SIG-M5 treated with dmso at 0.1 percent for 504 hours (cell line): ENCODE measurements around the gene TMEM141.

Source experiments
- DNase-seq: peaks from one replicate; lab custom pipeline; 2025; ENCODE audit not compliant: unreplicated experiment; lab: John Stamatoyannopoulos, UW

TMEM141 gene

DNA sequence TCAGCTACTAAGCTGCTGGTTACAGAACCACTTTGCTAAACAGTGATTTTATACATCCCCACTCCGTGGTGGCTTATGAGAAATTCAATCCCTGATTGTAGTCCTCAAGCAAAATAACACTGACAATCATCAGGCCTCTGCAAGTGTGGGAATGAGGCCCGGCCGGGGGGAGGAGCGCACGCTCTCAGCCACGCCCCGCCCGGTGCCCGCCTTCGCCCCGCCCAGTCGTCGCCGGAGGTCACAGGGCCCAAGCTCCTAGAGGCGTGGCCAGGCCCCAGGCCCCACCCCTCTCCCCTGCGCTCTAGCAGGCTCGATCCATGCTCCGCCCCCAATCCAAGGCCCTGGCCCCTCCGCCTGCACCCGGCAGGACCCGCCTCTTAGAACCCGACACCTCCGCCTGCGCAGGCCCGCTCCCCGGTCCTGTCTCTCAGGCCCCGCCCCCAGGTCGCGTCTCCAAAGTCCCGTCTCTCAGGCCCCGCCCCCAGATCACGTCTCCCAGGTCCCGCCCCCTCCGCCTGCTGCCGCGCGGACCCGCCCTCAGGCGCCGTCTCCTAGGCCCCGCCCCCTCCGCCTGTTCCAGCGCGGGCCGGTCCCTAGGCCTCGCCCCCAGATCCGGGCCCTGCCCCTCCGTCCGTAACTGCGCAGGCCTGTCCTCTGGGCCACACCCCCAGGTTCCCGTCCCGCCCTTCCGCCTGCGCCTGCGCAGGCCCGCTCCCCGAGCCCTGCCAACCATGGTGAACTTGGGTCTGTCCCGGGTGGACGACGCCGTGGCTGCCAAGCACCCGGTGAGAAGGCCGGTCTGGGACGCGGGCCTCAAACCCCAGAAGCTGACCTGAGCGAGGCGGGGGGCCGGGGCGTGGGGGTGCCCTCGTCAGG, at the start of gene TMEM141:
TMEM141 (plus strand) TSS at position 705 of the 876 bp plus-strand sequence; CDS start at position 732, 27 bp downstream.
- DNase-seq, result peak; percentile 96

DNA sequence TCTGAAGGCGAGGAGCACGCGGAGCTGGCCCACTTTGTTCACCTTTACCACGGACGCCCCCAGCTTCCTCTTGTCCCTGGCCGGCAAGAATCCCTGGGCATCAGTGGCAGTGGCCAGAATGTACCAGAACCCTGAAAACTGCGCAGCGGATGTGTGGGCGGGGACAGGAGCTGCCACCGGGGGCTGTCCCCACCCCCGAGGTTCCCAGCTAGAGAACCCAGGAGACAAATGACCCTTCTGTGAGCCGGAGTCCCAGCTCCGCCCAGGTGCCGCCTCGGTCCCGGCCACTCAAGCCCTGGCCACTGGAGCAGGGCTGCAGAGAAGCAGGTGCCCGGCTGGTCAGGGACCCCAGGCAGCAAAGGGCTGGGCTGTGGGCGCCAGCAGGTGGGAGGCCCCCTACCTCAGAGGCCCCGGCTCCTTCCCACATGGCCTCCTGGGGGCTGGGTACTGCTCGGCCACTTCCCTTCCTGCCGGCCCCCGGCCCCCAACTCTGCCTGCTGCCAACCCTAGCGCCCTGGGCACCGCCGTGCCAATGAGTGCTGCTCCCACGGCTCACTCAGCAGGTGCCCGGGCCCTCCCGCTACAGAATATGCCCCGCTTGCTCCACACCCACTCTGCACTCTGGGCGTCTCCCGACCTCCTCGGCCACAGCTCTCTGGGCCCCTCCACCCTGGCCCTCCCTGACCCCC, 49.1 kb upstream of the TMEM141 start:
- no peak for DNase-seq

- DNase-seq, result no peak
Observed at GRCh38 chr9:136742591-136743391, 48.4 kb upstream of the TMEM141 start, which contains the start of gene LCN10. LCN10 (minus strand) TSS chr9:136742940; CDS start chr9:136742903, 37 bp downstream.

GRCh38 chr9:136743639-136744211, 47.4 kb upstream of the TMEM141 start:
- DNase-seq, result no peak

DNA sequence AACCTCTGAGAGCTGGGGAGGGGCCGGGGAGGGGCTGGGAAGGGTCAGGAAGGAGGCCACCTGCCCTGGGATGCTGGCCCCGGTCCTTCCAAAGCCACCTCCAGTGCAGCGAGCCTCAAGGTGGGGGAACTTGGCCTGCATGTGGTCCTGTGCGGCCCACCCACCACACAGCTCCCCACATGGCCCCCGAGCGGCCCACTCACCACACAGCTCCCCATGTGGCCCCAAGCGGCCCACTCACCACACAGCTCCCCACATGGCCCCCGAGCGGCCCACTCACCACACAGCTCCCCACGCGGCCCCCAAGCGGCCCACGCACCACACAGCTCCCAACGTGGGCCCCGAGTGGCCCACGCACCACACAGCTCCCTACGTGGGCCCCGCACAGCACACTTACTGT, 46.4 kb upstream of the TMEM141 start:
- no peak for DNase-seq

DNA sequence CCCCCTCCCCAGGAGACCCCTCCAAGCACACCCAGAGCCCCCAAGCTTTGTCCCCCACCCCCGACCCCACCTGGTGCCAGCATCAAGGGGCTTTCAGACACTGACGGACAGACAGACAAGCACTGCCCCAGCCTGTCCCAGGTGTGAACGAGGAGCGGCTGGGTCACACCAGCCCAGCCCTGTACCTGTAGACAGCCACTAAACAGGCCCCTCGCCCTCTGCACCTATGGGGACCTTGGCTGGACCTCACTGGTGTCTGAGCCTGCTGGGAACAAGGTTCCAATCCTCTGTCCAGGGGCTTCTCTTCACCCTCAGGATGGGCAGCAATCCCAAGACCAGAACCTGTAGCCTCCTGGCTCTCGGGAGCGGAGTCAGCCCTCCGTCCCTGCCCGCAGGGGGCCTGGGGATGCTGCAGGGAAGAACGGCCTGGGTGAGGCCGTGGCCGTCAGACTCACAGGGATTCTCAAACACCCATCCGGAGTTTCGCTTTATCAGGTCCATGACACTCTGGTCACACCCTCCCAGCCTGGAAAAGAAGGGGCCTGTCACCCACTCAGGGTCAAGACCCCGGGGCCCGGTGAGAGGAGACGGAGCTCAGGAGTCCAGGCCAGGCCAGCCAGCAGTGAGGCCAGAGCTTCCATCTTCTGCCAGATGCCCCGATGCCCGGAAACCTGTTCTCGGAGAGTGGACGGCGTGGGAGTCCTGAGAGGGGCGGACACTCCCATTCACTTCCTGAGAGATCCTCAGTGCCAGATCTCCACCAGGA, 45.6 kb upstream of the TMEM141 start:
- DNase-seq, result no peak

DNA sequence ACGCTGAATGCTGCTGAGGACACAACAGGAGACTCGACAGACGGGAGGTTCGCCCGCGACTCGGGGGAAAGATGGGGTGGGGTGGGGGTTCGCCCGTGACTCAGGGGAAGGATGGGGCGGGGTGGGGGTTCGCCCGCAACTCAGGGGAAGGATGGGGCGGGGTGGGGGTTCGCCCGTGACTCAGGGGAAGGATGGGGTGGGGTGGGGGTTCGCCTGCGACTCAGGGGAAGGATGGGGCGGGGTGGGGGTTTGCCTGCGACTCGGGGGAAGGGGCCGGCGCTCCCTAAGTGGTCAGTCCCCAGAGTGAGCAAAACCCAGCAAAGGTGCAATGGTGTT, 45.0 kb upstream of the TMEM141 start:
- no peak for DNase-seq

GRCh38 chr9:136746621-136747020, 44.5 kb upstream of the TMEM141 start:
- DNase-seq, result no peak

GRCh38 chr9:136747161-136748060, 43.7 kb upstream of the TMEM141 start:
- DNase-seq, result no peak

DNA sequence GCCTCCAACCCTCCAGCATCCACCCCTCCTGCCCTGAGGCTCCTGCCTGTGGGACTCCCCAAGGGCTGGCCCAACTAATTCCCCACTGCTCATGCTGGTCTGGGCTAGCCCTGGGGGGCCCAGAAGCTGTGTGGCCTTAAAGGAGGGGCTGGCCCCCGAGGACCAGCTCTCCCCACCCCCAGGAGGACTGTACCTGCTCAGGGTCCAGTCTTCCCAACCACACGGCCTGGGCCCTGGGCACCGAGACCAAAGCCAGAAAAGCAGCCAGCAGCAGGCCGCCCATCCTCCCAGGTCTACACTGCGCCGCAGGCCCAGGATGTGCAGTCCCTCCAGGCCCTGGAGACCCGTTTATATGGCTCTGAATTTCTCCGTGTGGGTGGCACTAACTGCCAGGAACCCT, 42.9 kb upstream of the TMEM141 start, which contains the start of gene LCN6:
LCN6 (minus strand) TSS at position 325 of the 400 bp plus-strand sequence; CDS start at position 283, 42 bp downstream.
- no peak for DNase-seq

DNA sequence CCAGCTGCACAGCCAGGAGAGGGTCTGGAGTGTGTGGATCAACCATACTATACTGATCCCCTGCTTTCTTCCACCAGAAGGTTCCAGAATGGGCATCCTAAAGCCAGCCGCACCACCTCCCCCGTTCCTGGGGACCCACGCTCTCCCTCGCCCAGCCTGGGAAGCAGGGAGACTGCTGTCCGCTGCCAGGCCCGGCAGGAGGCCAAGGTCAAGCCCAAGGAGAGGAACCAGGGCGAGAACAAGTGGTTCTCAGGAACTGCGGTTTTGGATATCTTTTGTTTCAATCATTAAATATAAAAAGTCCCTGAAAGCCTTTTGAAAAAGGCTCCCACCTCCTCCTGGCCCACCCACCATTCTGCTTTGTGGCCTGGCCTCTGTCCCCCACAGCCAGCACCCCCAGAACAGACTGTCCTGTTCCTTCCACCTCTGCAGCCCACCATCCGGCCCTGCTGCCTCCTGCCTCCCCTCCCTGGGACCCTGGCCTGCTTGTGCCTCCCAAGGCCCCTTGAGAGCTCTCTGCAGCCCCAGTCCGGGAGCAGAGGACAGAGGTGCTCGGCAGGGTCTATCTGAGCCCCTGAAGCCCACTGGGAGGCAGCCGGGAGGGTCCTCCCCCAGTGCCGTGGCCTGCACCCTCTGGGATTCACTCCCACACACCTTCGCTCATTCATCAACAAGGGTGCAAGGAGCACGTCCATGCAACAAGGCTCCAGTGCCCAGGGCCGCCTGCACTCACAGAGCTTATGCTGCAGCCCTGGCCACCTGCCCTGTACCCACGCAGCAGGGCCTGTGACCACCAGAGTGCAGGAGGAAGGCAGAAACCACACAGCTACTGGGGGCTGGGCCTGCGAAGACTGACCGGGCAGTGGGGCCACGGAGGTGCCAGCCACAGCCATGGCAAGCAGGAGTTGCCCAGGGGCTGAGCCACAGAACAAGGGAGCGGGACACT, 42.2 kb upstream of the TMEM141 start:
- DNase-seq, result no peak

- DNase-seq, result no peak
Observed at GRCh38 chr9:136750526-136750925, 40.6 kb upstream of the TMEM141 start.

DNA sequence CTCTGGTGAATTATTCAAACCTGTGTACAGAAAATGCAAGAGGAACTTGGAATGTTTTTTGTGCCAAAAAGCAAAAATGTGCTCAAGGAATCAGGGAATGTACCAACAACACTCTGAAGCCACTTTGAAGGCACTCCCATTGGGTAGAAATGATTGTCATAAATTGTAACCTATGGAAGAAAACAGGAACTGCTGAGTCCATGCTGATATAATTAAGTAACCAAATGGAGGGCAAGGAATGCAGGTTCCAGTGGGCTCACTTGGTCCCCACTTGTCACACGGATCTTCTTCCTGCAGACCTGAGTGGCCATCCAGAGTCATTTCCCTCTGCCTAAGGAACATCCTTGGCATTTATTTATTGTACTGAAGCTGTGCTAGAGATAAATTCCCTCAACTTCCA, 39.9 kb upstream of the TMEM141 start:
- DNase-seq, result no peak

DNA sequence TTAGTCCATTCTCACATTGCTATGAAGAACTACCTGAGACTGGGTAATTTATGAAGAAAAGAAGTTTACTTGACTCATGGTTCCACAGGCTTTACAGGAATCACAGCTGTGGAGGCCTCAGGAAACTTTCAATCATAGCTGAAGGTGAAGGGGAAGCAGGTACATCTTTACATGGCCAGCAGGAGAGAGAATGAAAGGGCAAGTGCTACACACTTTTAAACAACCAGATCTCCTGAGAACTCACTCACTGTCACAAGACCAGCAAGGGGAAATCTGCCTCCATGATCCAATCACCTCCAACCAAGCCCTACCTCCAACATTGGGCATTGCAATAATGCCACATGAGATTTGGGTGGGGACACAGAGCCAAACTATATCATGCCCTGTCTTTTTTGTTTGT, 39.3 kb upstream of the TMEM141 start:
- DNase-seq, result no peak

DNA sequence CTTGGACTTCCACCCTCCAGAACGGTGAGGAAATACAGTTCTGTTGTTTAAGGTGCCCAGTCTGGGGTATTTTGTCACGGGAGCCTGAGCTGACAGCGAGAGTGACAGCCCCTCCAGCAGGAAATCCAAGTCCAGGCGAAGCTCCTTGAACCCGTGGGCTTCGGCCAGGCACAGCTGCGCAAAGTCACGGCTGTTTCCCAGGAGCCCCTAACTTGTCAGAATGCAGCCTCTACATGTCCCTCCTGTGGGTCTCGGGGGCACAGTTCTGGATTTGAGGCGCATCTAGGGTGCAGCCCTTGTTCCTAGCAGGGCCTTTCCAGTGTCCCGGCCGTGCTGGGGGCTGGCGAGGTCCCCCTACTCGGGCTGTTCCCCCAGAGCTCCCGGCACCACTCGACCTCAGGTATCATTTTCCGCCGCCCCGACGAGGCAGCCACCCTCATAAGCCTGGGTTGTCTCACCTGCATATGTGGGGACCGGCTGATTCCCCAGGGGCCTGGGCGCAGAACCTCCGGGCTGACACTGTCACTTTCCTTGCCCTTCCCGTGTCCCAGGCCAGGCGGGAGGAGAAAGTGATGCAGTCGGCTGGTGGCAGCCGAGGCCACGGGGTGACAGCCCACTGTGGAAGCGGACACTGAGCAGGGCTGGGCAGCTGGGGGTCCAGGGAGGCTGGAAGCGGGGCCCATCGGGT, 37.6 kb upstream of the TMEM141 start:
- DNase-seq, result no peak

- DNase-seq, result no peak
Observed at GRCh38 chr9:136754059-136754572, 37.0 kb upstream of the TMEM141 start.

GRCh38 chr9:136754626-136755301, 36.4 kb upstream of the TMEM141 start:
- DNase-seq, result no peak
